Activated effector memory CD4-positive, alpha-beta T cell treated with Interleukin-2 at 50 U/mL for 16 hours (primary cell): ENCODE measurements around the gene FGFBP2.
"Not testable (repeated sequence)": the region's sequence is repeated elsewhere in the genome, so short reads cannot be mapped to it uniquely, and the experiment has no call there.

ENCODE experiments used
- DNase-seq: peaks from one replicate; pipeline ENCODE4 v3.0.0-alpha.2; 2020

The FGFBP2 gene

GRCh38 chr4:15926486-15926885, 36.5 kb downstream of the FGFBP2 start:
- DNase-seq, result no peak

GRCh38 chr4:15925830-15926229, 37.1 kb downstream of the FGFBP2 start:
- no peak for DNase-seq

DNA sequence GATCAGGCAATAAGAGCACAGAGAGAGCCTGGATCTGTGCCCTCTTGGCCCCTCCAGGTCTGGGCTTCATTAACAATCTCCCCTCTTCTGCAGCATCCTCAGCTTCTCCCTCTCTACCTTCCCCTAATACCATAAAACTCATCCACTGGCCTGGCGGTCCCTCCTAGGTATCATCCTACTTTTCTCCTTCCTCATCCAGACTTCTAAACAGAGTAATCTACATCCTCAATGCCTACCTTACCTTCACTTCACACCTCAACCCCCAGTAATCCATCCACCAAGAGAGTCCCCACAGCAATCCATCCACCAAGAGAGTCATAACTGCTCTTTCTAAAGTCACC, 41.4 kb downstream of the FGFBP2 start:
- DNase-seq, result no peak

DNA sequence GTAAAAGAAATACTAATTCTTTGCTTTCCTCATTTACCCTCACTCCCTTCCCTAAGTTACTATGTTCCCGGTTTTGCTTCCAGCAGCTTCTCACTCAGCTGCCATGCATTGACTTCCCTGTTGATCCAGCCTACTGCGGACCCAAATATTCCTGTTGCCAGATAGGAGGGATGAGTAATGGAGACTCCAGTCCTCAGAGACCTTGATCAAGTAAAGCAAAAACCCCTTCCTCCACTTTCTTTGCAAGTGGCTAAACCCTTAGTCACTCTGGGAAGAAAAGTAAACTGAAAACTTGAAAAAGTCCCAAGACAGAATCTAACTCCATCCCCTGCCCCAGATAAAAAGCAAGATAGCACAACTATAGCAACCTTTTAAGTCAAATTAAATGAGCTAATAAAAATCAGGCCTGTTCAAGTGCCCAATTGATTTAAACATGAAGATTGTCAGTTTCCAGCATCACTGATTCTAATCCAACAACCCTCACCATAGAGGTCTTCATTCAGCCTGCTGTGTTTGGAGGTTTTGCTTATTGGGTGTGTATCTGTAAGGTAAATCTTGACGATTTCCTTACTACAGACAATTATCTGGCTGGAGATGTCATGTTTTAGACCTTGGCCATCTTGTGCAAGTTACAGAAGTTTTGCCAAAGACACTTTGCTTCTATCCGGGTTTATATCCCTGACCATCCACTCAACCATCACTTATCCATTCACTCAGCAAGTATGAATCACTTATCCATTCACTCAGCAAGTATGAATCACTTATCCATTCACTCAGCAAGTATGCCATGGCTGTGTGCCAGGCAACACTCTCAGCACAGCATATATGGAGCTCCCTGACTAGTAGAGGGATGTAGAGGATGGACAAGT, 42.0 kb downstream of the FGFBP2 start:
- DNase-seq, result no peak

DNA sequence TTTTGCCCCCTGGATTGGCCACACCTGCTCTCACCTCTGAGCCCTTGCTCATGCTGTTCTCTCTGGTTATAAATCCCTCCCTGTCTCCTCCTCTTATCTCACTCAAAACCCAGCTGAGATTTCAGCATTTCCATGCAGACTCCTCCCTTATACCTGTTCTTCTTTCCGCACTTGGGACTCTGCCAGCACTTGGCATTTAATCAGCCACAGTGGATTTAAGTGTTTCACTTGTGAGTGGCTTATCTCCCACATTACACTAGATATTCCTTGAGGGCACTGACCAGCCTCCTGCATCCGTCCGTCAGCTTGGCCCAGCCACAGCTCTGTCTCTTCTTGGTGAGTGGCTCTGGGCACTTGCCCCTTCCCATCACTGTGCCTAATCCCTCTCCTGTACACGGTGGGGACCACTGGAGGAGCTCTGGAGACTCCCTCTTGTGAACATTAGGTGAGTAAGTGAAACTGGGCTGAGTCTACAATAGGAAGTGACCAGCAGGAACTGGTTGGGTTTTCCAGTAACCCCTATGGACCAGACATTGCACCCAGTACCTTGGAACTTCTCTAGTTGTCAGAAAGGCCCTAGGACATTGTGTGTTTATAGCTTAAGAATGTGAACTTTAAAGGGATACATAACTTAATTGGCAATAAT, 44.4 kb downstream of the FGFBP2 start:
- no peak for DNase-seq

GRCh38 chr4:15917297-15917696, 45.7 kb downstream of the FGFBP2 start:
- DNase-seq, result no peak

GRCh38 chr4:15916358-15916757, 46.6 kb downstream of the FGFBP2 start:
- not testable (repeated sequence) for DNase-seq

DNA sequence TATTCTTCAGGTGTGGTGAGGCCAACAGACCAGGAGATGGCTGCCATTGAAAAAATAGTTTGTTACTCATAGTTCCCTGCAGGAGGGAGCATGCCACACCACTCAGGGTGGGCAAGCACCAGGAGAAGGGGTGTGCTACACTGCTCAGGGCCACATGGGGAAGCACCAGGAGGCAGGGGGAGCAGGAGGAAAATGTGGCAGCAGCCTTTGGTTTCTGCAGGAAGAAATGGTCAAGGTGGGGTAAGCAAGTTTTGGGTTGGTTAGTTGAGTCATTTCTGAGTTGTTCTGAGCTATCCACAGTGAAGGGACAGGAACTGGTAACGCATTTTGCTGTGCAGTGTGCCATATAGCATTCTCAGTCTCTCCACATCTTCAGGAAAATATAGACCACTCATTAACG, 48.2 kb downstream of the FGFBP2 start:
- no peak for DNase-seq

GRCh38 chr4:15914291-15914690, 48.7 kb downstream of the FGFBP2 start:
- no peak for DNase-seq

DNA sequence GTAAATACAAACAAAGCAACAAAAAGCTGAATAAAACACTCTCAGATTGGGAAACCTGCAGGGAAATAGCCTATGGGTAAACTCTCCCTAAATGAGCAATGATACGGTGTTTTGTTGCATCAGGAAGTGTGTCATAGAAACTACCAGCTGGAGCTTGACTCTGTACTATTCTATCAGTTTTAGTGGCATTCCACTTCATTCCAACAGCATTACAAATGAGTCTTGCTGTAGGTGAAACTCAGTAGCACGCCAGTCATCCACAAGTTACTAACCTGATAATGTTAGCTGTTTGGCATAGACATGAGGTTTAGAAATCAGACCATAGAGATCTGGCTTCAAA, 49.4 kb downstream of the FGFBP2 start:
- no peak for DNase-seq

GRCh38 chr4:15912961-15913630, 49.9 kb downstream of the FGFBP2 start:
- DNase-seq, result no peak

DNA sequence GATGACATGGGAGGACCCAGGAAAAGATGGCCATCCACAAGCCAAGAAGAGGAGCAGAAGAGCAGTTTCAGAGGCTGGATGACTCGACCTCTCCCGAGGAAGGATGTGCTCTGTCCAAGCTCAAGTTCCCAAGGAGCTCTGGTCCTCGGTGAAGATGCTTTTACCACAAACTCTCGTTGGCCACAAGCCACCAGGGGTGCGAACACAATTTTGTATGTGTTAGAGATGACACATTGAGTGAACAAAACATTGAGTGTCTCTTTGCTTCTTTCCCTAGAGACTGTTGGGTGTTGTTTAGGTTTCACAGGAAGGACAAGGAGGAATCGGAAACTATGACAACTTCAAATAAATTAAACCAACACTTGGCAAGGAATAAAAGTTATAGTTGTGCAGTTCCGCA, 50.7 kb downstream of the FGFBP2 start:
- DNase-seq, result no peak
